Upper lobe of left lung (tissue), 4 donors: ENCODE results near the gene TYMP.

ENCODE experiments used
- POLR2AphosphoS5 ChIP-seq, 2 donors: sonication (generic); formaldehyde crosslinking; IDR thresholded peaks; one replicate each; pipeline ENCODE4 v1.5.1; 2017; ENCODE audit warnings: antibody characterized with exemption in 2 of 2
- TF ChIP-seq, protein P1 (sequence below), 6 experiments: fragments of 450-650 bp in 4 of 6; fragments of 200-600 bp in 2 of 6; sonication (generic) in 2 of 6; IDR thresholded peaks; one replicate each; pipeline ENCODE4 v1.5.1; 2016 to 2019; ENCODE audit warnings: antibody characterized with exemption in 6 of 6

DNA sequence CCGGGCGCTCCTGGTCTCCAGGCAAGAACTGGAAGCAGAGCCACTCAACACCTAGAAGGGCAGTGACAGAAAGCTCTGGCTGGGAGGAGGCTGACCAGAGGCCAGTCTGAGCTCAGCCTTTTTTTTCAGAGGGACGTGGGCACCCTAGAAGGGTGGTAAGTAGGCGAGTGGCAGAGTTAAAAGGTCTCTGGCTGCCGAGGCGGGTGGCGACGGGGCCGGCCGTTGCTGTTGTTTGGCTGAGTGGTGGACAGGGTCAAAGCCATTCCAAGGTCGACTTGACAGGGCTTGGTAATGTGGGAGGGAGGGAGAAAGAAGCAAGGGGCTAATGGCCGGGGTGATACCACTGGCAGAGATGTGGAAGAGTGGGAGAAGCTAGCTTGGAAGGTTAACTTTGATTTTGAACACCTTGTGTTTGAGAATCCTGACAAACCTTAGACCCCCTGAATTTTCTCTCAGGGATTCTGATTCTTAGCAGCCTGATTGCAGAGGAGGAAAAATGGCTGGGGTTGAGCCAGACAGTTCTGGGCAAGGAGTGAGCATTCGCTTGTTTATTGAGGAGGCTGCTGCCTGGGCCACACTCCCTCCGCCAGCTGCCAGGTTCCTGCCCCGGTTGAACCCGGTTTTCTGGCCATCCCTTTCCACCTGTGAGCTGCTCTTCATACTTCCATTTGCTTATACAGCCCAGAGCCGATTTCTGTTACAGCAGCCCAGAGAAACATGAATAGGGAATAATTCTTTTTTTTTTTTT is 33.8 kb upstream of the TYMP start:
- TF ChIP-seq, protein P1, sequence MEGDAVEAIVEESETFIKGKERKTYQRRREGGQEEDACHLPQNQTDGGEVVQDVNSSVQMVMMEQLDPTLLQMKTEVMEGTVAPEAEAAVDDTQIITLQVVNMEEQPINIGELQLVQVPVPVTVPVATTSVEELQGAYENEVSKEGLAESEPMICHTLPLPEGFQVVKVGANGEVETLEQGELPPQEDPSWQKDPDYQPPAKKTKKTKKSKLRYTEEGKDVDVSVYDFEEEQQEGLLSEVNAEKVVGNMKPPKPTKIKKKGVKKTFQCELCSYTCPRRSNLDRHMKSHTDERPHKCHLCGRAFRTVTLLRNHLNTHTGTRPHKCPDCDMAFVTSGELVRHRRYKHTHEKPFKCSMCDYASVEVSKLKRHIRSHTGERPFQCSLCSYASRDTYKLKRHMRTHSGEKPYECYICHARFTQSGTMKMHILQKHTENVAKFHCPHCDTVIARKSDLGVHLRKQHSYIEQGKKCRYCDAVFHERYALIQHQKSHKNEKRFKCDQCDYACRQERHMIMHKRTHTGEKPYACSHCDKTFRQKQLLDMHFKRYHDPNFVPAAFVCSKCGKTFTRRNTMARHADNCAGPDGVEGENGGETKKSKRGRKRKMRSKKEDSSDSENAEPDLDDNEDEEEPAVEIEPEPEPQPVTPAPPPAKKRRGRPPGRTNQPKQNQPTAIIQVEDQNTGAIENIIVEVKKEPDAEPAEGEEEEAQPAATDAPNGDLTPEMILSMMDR (IDR thresholded peaks at IDR 0.05) = no peak
- TF ChIP-seq POLR2AphosphoS5 (IDR thresholded peaks at IDR 0.05) = no peak
